GM21786 (cell line): ENCODE results near the gene CAPS2.
A peak's percentile ranks its signal among the peaks of the same experiment; 100 is the strongest.
"Not testable (repeated sequence)": the region's sequence is repeated elsewhere in the genome, so short reads cannot be mapped to it uniquely, and the experiment has no call there.

Source experiments
- ATAC-seq: cut with Tn5 transposase; IDR thresholded peaks from one replicate; pipeline ENCODE4 v1.9.1; 2021; ENCODE audit not compliant: unreplicated experiment

The CAPS2 gene

GRCh38 chr12:75329918-75330826 lies at the start of gene CAPS2:
CAPS2 (minus strand) TSS chr12:75330324; CDS start chr12:75326498, 3,826 bp downstream.
- peak; percentile 79 for ATAC-seq

- ATAC-seq: no peak
Measured at GRCh38 chr12:75378354-75378753, 48.2 kb upstream of the CAPS2 start.

GRCh38 chr12:75374971-75375370 lies 44.8 kb upstream of the CAPS2 start:
- no peak for ATAC-seq

GRCh38 chr12:75366629-75367028 lies 36.5 kb upstream of the CAPS2 start:
- ATAC-seq: peak; percentile 65

GRCh38 chr12:75364919-75365318 lies 34.8 kb upstream of the CAPS2 start:
- ATAC-seq: no peak

GRCh38 chr12:75361408-75361807 lies 31.3 kb upstream of the CAPS2 start:
- no peak for ATAC-seq

GRCh38 chr12:75360920-75361319 lies 30.8 kb upstream of the CAPS2 start:
- ATAC-seq: no peak

- ATAC-seq: no peak
Measured at GRCh38 chr12:75354011-75354410, 23.9 kb upstream of the CAPS2 start.

- ATAC-seq: no peak
Measured at GRCh38 chr12:75350413-75350812, 20.3 kb upstream of the CAPS2 start.

- no peak for ATAC-seq
Measured at GRCh38 chr12:75349946-75350345, 19.8 kb upstream of the CAPS2 start.

- not testable (repeated sequence) for ATAC-seq
Measured at GRCh38 chr12:75346215-75346614, 16.1 kb upstream of the CAPS2 start.

- ATAC-seq: no peak
Measured at GRCh38 chr12:75345531-75345930, 15.4 kb upstream of the CAPS2 start.

- no peak for ATAC-seq
Measured at GRCh38 chr12:75341873-75342272, 11.7 kb upstream of the CAPS2 start.

GRCh38 chr12:75337905-75338304 lies 7.8 kb upstream of the CAPS2 start:
- peak; percentile 50 for ATAC-seq

- ATAC-seq: peak; percentile 62
Measured at GRCh38 chr12:75334384-75335030, 4.4 kb upstream of the CAPS2 start, which contains the start of gene GLIPR1L1. GLIPR1L1 (plus strand) TSS chr12:75334670; CDS start chr12:75334729, 59 bp downstream.

GRCh38 chr12:75327642-75328041 lies 2.5 kb downstream of the CAPS2 start:
- ATAC-seq: no peak

GRCh38 chr12:75323663-75324062 lies 6.5 kb downstream of the CAPS2 start:
- no peak for ATAC-seq

- ATAC-seq: no peak
Measured at GRCh38 chr12:75322464-75322863, 7.7 kb downstream of the CAPS2 start.

GRCh38 chr12:75317784-75318183 lies 12.3 kb downstream of the CAPS2 start:
- ATAC-seq: no peak

GRCh38 chr12:75315518-75315917 lies 14.6 kb downstream of the CAPS2 start:
- no peak for ATAC-seq

GRCh38 chr12:75311369-75311768 lies 18.8 kb downstream of the CAPS2 start:
- no peak for ATAC-seq

- ATAC-seq: no peak
Measured at GRCh38 chr12:75308279-75308678, 21.8 kb downstream of the CAPS2 start.
